GM20431 (cell line): ENCODE measurements around the gene QRFP.
"Not testable (repeated sequence)": the region's sequence is repeated elsewhere in the genome, so short reads cannot be mapped to it uniquely, and the experiment has no call there.

Experiments used
- in situ Hi-C: fragments of 300-500 bp; cut with MseI, MboI; formaldehyde crosslinking; loops from one replicate; pipeline ENCODE4 v1.15.0; 2020; ENCODE audit warnings: low sequenced_read_pairs; ENCODE audit not compliant: unreplicated experiment

The QRFP gene

GRCh38 chr9:130920762-130921299 lies 24.2 kb upstream of the QRFP start:
- in situ Hi-C loops = no loop called here

- in situ Hi-C loops = no loop called here
Measured at GRCh38 chr9:130920233-130920632, 23.6 kb upstream of the QRFP start.

- in situ Hi-C loops = no loop called here
Measured at GRCh38 chr9:130919559-130920145, 23.0 kb upstream of the QRFP start.

- in situ Hi-C loops = no loop called here
Measured at GRCh38 chr9:130918826-130919558, 22.4 kb upstream of the QRFP start.

- in situ Hi-C loops = no loop called here
Measured at GRCh38 chr9:130918101-130918825, 21.7 kb upstream of the QRFP start.

- in situ Hi-C loops = no loop called here
Measured at GRCh38 chr9:130917168-130917960, 20.8 kb upstream of the QRFP start.

GRCh38 chr9:130915096-130915447 lies 18.5 kb upstream of the QRFP start:
- in situ Hi-C loops = no loop called here

- in situ Hi-C loops = no loop called here
Measured at GRCh38 chr9:130914417-130915095, 17.9 kb upstream of the QRFP start.

- in situ Hi-C loops = no loop called here
Measured at GRCh38 chr9:130913599-130914416, 17.2 kb upstream of the QRFP start.

GRCh38 chr9:130912932-130913598 lies 16.5 kb upstream of the QRFP start:
- in situ Hi-C loops = no loop called here

GRCh38 chr9:130911254-130912049 lies 14.8 kb upstream of the QRFP start:
- in situ Hi-C loops = no loop called here

- in situ Hi-C loops = not testable (repeated sequence)
Measured at GRCh38 chr9:130910670-130911069, 14.1 kb upstream of the QRFP start.

GRCh38 chr9:130910041-130910440 lies 13.4 kb upstream of the QRFP start:
- in situ Hi-C loops = not testable (repeated sequence)

GRCh38 chr9:130908878-130909355 lies 12.3 kb upstream of the QRFP start:
- in situ Hi-C loops = no loop called here

- in situ Hi-C loops = no loop called here
Measured at GRCh38 chr9:130908146-130908877, 11.7 kb upstream of the QRFP start.

- in situ Hi-C loops = no loop called here
Measured at GRCh38 chr9:130906735-130907416, 10.3 kb upstream of the QRFP start.
